Erythroblast (primary cell): ENCODE measurements around the gene FKBP8.

ENCODE experiments used
- GATA1 ChIP-seq: IDR thresholded peaks from 2 replicates; pipeline ENCODE4 v1.6.1; 2011; ENCODE audit warnings: low read depth, mild to moderate bottlenecking, control low read depth, low read length, moderate library complexity
- POLR2A ChIP-seq: IDR thresholded peaks from 2 replicates; pipeline ENCODE4 v1.6.1; 2011; ENCODE audit warnings: mild to moderate bottlenecking, low read length

DNA sequence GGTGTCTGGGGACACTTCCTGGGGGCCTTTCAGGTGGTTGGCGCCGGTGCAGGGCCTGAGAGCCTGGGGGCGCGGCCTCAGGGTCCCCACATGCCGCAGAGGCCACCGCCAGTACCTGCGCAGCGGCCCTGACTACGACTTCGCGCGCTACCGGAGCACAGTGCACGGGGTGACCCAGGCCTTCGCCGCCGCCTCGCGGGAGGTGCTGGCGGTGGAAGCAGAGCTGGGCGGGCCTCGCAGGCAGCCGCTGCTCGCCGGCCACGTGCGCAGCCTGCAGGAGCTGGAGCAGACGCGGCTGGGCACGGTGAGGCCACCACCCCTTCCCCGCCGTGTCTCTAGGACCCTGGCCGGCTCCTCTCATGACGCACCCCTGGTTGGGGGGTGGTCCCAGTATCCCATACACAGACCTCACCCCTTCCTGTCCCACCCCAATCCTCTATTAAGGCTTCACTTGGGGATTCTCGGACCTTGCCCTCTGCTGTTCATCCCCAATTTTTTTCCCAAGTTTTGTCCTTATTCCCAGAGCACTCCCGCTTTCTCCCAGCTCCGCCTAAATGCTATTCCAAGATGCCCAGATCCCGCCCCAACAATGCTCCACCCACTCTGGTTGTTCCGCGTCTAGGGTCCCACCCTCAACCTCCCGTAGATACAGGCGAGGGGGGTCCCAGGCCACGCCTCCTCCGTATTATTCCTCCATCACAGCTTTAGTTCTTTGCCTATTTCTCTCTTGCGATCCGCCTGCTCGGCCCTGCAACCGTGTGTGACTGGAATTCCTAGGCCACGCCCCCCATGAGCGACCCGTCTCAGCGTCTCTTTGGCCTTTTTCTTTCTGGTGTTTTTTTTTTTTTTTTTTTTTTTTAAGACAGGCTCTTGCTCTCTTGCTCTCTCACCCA, 46.3 kb upstream of the FKBP8 start:
- TF ChIP-seq POLR2A = no peak
- TF ChIP-seq GATA1 = no peak
